Measurements from ENCODE around the gene LRMDA. TPM values are rescaled to one million over a fixed set of nuclear protein-coding genes. Genes with fewer than 3 reads are reported as not detected.

LRMDA gene
- total RNA-seq, 4 donors from 2014 or later = 0.88 to 14.1 (median 5.1) TPM; not detected in 1

DNA sequence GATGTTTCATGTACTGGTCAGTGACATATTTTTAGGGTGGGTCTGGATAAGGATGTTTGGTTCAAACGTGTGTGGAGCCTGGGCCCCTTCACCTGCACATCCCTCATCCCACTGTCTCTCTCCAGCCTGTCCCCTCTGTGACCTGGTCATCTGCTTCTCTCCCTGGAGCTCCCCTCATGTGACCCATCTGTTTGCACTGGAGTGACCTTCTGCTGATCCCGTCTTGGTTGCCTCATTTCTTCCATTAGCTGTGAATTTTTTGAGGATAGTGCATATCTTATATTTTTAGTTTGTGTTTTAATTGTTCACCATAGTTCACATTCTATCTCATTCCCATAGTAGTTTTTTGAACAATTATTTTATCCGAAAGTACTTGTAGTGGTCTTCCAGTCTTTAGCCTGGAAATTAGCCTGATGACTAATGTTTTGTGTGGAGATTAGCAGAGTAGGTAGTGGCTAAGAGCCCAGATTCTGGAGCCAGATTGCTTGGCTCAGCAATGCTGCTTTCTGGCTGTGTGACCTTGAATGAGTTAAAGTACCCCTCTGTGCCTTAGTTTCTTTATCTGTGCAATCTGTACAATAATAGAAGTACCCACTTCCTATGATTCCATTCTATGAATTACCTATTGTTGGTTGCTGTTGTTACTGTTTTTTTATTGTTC, 224.5 kb downstream of the LRMDA start:
- Histone ChIP-seq H3K27me3 (no peaks in the 10 kb centered on the region), H3K36me3 (no peaks in the 10 kb centered on the region), H3K27ac (peak overlapping the region in 3 of 4 donors; percentile 28 to 80 (median 75)), H3K4me3 (no peak overlapping the region), H3K4me1 (peaks cover 4 to 58% (median 11%) of the 10 kb centered on the region in 3 donors), H3K9me3 (no peaks in the 10 kb centered on the region)
- no peak for DNase-seq
- intact Hi-C loops (cut with DNase I) = loop anchor here (10.0 kb wide), 1 partner anchor 251 kb away; the partner anchor contains the start of gene ZNF503
- TF ChIP-seq CTCF (IDR thresholded peaks at IDR 0.05) = no peak
- no peak for TF ChIP-seq POLR2A (IDR thresholded peaks at IDR 0.05)
- 18 to 25% methylated on average over 3 of the region's 3 CpGs for WGBS, 2 donors

DNA sequence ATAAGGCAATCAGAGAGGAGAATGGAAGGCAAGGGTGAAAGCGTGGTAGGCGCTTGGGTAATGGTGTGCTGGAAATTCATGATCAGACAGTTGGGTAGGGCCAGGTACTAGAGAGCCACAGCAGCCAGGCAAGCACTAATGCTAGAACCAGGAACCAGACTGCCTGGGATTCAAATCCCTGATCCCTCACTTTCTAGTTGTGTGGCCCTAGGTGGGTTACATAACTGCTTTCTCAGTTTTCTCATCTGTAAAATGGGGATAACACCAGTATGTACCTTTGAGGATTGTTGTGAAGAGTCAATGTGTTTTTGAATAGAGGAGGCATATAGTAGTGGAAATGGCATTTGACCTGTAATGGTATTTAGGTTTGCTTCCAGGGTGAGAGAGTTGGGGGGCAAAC, 225.9 kb downstream of the LRMDA start:
- Histone ChIP-seq H3K36me3 (no peaks in the 10 kb centered on the region), H3K27me3 (no peaks in the 10 kb centered on the region), H3K9me3 (no peaks in the 10 kb centered on the region), H3K4me3 (no peak overlapping the region), H3K27ac (peak overlapping the region in 1 of 4 donors; percentile 21), H3K4me1 (peaks cover 4 to 53% (median 11%) of the 10 kb centered on the region in 3 donors)
- TF ChIP-seq POLR2A (IDR thresholded peaks at IDR 0.05) (no peak), CTCF (IDR thresholded peaks at IDR 0.05) (no peak)
- no peak for DNase-seq
- WGBS, 2 donors = 95 to 100% methylated on average over 2 of the region's 2 CpGs
- intact Hi-C loops (cut with DNase I) = loop anchor here (10.0 kb wide), 1 partner anchor 253 kb away; the partner anchor contains the start of gene ZNF503

GRCh38 chr10:75658036-75658435, 226.6 kb downstream of the LRMDA start:
- H3K27me3 ChIP-seq = no peaks in the 10 kb centered on the region
- 63 to 82% methylated on average over 4 of the region's 4 CpGs for WGBS, 2 donors
- no peaks in the 10 kb centered on the region for H3K36me3 ChIP-seq
- H3K9me3 ChIP-seq = no peaks in the 10 kb centered on the region
- no peak overlapping the region for H3K4me3 ChIP-seq
- TF ChIP-seq CTCF (IDR thresholded peaks at IDR 0.05) (no peak), POLR2A (IDR thresholded peaks at IDR 0.05) (no peak)
- intact Hi-C loops (cut with DNase I) = loop anchor here (10.0 kb wide), 1 partner anchor 253 kb away; the partner anchor contains the start of gene ZNF503
- DNase-seq = no peak
- peak overlapping the region in 1 of 4 donors; percentile 21 for H3K27ac ChIP-seq
- peaks cover 4 to 54% (median 13%) of the 10 kb centered on the region in 3 donors for H3K4me1 ChIP-seq

DNA sequence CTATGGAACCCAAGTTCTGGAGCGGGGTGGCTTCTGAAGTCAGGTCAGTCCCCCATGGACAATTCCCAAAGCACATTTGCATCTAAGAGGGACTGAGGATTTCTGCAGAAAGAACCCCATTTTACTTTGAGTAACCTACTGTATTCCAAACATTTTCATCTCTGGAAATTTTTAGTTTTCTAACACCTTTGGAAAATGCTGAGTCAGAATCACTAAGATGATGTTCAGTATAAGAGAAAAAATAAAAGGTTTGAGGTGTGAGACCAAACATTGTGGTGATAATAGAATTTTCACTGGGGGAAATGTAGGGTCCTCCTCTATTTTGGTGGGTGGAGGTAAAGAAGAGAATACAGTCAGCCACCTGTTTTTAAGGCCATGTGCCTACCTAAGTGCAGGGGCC, 227.1 kb downstream of the LRMDA start:
- Histone ChIP-seq H3K27me3 (no peaks in the 10 kb centered on the region), H3K36me3 (no peaks in the 10 kb centered on the region), H3K4me3 (no peak overlapping the region), H3K9me3 (no peaks in the 10 kb centered on the region), H3K27ac (peak overlapping the region in 1 of 4 donors; percentile 21), H3K4me1 (peaks cover 4 to 59% (median 14%) of the 10 kb centered on the region in 3 donors)
- 89 to 94% methylated on average over 1 of the region's 1 CpG for WGBS, 2 donors
- no peak for TF ChIP-seq CTCF (IDR thresholded peaks at IDR 0.05)
- no peak for TF ChIP-seq POLR2A (IDR thresholded peaks at IDR 0.05)
- no peak for DNase-seq
- intact Hi-C loops (cut with DNase I) = loop anchor here (10.0 kb wide), 1 partner anchor 254 kb away; the partner anchor contains the start of gene ZNF503

GRCh38 chr10:75658915-75659314, 227.5 kb downstream of the LRMDA start:
- no peaks in the 10 kb centered on the region for H3K36me3 ChIP-seq
- no peaks in the 10 kb centered on the region for H3K9me3 ChIP-seq
- no peak for DNase-seq
- H3K4me1 ChIP-seq = peaks cover 6 to 61% (median 14%) of the 10 kb centered on the region in 3 donors
- intact Hi-C loops (cut with DNase I) = loop anchor here (10.0 kb wide), 1 partner anchor 254 kb away; the partner anchor contains the start of gene ZNF503
- no peaks in the 10 kb centered on the region for H3K27me3 ChIP-seq
- WGBS, 2 donors = 75 to 91% methylated on average over 4 to 5 of the region's 6 CpGs
- H3K27ac ChIP-seq = peak overlapping the region in 1 of 4 donors; percentile 17
- TF ChIP-seq CTCF (IDR thresholded peaks at IDR 0.05) (no peak), POLR2A (IDR thresholded peaks at IDR 0.05) (no peak)
- H3K4me3 ChIP-seq = no peak overlapping the region
